HFFc6 (cell line): Measurements from ENCODE around the gene CBX1. TPM values are rescaled to one million over a fixed set of nuclear protein-coding genes. Genes with fewer than 3 reads are reported as not detected.

Experiments
- DNase-seq: peaks from one replicate; pipeline ENCODE4 v3.0.0-alpha.2; 2018
- H3K27ac Mint-ChIP-seq: 2 replicates; pipeline ENCODE4 v1.8.0; 2020; ENCODE audit warnings: mild to moderate bottlenecking, mixed read lengths
- H3K27me3 Mint-ChIP-seq: 2 replicates; pipeline ENCODE4 v1.8.0; 2021; ENCODE audit warnings: mild to moderate bottlenecking, moderate library complexity, mixed read lengths; ENCODE audit not compliant: insufficient read depth
- H3K36me3 Mint-ChIP-seq: 2 replicates; pipeline ENCODE4 v1.8.0; 2021; ENCODE audit warnings: low read depth, mixed read lengths
- H3K4me1 Mint-ChIP-seq: 2 replicates; pipeline ENCODE4 v1.8.0; 2020; ENCODE audit warnings: low read depth, mixed read lengths
- H3K4me3 Mint-ChIP-seq: 2 replicates; pipeline ENCODE4 v1.8.0; 2020; ENCODE audit warnings: mild to moderate bottlenecking, moderate library complexity, mixed read lengths
- H3K9me3 Mint-ChIP-seq: 2 replicates; pipeline ENCODE4 v1.8.0; 2020; ENCODE audit warnings: mild to moderate bottlenecking, mixed read lengths
- total RNA-seq, 6 experiments: library from RNA; stranded (reverse); fragmentation: NEBNext Ultra II Directional; extraction: Animal tissue kit (Norgen Biotek cat#: 25700); gene quantifications; 2 replicates in 1 of 6; 3 replicates in 5 of 6; pipeline ENCODE4 v1.2.3, GENCODE V29; 2021
- TF ChIP-seq, protein P1 (sequence below): fragments of 200-600 bp; sonication (generic); IDR thresholded peaks from 2 replicates; pipeline ENCODE4 v1.5.0; 2021; ENCODE audit warnings: antibody characterized with exemption, mild to moderate bottlenecking

CBX1 gene
- total RNA-seq, 6 experiments from 2014 or later, result 62.2 to 82.1 (median 74.0) TPM

- H3K9me3 Mint-ChIP-seq, result no peaks in the 10 kb centered on the region
- H3K27me3 Mint-ChIP-seq, result peaks cover 5% of the 10 kb centered on the region
- TF ChIP-seq, protein P1, sequence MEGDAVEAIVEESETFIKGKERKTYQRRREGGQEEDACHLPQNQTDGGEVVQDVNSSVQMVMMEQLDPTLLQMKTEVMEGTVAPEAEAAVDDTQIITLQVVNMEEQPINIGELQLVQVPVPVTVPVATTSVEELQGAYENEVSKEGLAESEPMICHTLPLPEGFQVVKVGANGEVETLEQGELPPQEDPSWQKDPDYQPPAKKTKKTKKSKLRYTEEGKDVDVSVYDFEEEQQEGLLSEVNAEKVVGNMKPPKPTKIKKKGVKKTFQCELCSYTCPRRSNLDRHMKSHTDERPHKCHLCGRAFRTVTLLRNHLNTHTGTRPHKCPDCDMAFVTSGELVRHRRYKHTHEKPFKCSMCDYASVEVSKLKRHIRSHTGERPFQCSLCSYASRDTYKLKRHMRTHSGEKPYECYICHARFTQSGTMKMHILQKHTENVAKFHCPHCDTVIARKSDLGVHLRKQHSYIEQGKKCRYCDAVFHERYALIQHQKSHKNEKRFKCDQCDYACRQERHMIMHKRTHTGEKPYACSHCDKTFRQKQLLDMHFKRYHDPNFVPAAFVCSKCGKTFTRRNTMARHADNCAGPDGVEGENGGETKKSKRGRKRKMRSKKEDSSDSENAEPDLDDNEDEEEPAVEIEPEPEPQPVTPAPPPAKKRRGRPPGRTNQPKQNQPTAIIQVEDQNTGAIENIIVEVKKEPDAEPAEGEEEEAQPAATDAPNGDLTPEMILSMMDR, result no peak
- peaks cover 16% of the 10 kb centered on the region for H3K4me1 Mint-ChIP-seq
- no peak overlapping the region for H3K4me3 Mint-ChIP-seq
- no peak overlapping the region for H3K27ac Mint-ChIP-seq
- DNase-seq, result no peak
- no peaks in the 10 kb centered on the region for H3K36me3 Mint-ChIP-seq
Measured at GRCh38 chr17:48128400-48128799, 27.1 kb upstream of the CBX1 start.

DNA sequence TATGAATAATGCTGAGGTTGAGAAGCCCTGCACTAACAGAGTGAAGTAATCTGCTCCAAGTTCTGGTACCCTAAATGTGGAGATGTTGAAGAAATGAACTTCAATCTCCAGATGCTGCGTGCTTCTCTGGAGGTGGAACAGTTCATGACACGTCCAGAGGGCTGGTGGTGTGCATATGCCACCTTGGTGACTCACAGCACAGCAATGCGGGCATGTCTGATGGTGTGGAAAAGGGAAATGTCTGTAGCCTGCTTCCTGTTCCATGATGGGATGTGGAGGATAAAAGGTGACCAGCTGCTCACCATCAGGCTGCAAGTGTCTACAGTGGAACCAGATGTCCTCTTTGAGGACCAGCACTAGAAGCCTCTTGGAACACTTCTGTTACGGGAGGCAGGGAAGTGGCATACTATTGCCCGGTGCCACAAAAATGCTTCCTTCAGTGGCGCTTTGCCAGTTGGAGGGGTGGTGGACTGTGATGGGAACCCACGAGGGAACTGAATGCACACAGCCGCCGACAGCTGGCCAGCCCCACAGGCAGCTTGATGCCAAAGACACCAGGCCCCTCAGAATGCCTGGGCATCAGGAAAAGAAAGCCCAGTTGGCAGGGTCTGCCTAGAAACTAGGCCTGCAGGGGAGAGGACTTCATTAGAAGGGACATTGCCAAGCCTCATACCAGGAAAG, 26.2 kb upstream of the CBX1 start:
- no peaks in the 10 kb centered on the region for H3K9me3 Mint-ChIP-seq
- H3K36me3 Mint-ChIP-seq, result no peaks in the 10 kb centered on the region
- H3K27me3 Mint-ChIP-seq, result peaks cover 4% of the 10 kb centered on the region
- DNase-seq, result peak; percentile 15
- TF ChIP-seq, protein P1, result no peak
- H3K27ac Mint-ChIP-seq, result no peak overlapping the region; the same call in 1 of the 2 replicates
- H3K4me1 Mint-ChIP-seq, result peaks cover 16% of the 10 kb centered on the region
- no peak overlapping the region for H3K4me3 Mint-ChIP-seq

DNA sequence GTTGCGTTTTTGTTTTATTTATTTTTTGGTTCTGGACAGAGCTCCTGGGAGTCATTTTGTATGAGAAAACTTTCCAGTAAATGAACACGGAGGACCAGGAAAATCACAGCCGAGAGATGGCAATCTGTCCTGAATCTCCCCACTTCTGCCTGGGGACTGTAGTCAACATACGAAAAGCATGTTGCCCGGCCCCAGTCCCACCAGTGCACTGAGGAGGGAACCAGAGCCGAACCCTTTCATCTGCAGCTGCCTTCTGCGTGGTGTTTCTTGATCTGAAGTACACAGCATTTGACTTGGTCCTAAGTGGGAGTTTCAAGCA, 25.2 kb upstream of the CBX1 start:
- TF ChIP-seq, protein P1, result no peak
- Mint-ChIP-seq H3K27ac (no peak overlapping the region), H3K4me1 (peaks cover 16% of the 10 kb centered on the region), H3K27me3 (no peaks in the 10 kb centered on the region; the same call in 1 of the 2 replicates), H3K36me3 (no peaks in the 10 kb centered on the region; the same call in 1 of the 2 replicates), H3K9me3 (no peaks in the 10 kb centered on the region), H3K4me3 (no peak overlapping the region)
- no peak for DNase-seq

DNA sequence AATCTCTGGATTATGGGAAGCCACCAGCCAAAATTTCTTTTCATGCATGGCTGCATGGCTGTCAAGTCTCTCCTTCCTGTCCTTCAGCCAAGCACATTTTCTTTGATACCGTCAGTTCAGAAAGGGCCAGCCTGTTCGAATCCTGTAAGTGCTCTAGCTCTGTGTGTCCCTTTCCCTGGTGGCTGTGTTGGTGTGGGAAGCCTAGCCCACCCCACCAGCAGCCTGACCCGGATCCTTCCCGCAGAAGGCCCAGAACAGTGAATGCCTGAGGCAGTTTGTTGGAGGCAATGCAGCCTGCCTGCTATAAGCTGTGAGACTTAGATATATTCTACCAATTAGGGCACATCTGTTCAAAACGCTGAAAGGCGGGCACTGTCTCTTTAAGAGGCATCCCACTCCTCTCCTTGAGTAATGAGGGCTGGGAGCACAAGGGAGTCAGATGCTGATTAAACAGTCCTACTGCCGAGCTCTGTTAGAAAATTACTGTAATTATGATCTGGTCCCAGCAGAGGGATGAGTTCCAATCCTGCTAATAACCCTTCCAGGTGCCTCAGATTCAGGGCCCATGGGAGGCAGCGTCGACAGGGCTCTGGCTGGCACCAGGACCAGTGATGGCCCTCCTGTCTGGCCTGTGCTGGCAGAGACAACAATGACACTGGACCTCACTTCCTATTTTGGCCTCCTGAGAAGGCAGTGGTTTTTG, 24.7 kb upstream of the CBX1 start:
- Mint-ChIP-seq H3K9me3 (no peaks in the 10 kb centered on the region), H3K4me1 (peaks cover 16% of the 10 kb centered on the region), H3K36me3 (peaks cover 5% of the 10 kb centered on the region), H3K4me3 (no peak overlapping the region), H3K27me3 (no peaks in the 10 kb centered on the region; the same call in 1 of the 2 replicates), H3K27ac (no peak overlapping the region)
- TF ChIP-seq, protein P1, result no peak
- DNase-seq, result no peak

- TF ChIP-seq, protein P1, result no peak
- Mint-ChIP-seq H3K27ac (no peak overlapping the region), H3K36me3 (peaks cover 8% of the 10 kb centered on the region), H3K27me3 (peaks cover 2% of the 10 kb centered on the region; the same call in 1 of the 2 replicates), H3K4me3 (no peak overlapping the region), H3K4me1 (peaks cover 16% of the 10 kb centered on the region), H3K9me3 (no peaks in the 10 kb centered on the region)
- no peak for DNase-seq
Measured at GRCh38 chr17:48123776-48124388, 22.6 kb upstream of the CBX1 start.
